DLD1 (cell line): ENCODE results near the gene XPO5.

Experiments
- in situ Hi-C: cut with HindIII; loops from 2 replicates; pipeline ENCODE4 v1.10.0; 2017; ENCODE audit warnings: low sequenced_read_pairs

Gene XPO5

GRCh38 chr6:43476746-43477145 lies 99.1 kb downstream of the XPO5 start:
- in situ Hi-C loops = no loop called here

- in situ Hi-C loops = no loop called here
Observed at GRCh38 chr6:43475516-43475915, 100.3 kb downstream of the XPO5 start.

DNA sequence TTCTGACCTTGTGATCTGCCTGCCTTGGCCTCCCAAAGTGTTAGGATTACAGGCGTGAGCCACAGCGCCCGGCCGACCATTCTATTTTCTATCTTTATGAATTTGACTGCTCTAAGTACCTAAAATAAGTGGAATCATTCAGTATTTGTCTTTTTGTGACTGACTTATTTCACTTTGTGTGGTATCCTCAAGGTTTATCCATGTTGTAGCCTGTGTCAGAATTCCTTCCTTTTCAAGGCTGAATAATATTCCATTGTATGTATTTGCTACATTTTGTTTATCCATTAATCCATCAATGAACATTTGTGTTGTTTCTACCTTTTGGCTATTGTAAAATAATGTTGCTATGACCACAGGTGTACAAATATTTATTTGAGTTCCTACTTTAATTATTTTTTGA lies 103.3 kb downstream of the XPO5 start:
- in situ Hi-C loops = no loop called here
